DMS 273 treated with DMSO at 0.1 percent for 48 hours (cell line): ENCODE measurements around the gene RAB18.
"Not testable (repeated sequence)": the region's sequence is repeated elsewhere in the genome, so short reads cannot be mapped to it uniquely, and the experiment has no call there.

Experiments used
- DNase-seq: peaks from one replicate; lab custom pipeline; 2025; lab: John Stamatoyannopoulos, UW

Gene RAB18

DNA sequence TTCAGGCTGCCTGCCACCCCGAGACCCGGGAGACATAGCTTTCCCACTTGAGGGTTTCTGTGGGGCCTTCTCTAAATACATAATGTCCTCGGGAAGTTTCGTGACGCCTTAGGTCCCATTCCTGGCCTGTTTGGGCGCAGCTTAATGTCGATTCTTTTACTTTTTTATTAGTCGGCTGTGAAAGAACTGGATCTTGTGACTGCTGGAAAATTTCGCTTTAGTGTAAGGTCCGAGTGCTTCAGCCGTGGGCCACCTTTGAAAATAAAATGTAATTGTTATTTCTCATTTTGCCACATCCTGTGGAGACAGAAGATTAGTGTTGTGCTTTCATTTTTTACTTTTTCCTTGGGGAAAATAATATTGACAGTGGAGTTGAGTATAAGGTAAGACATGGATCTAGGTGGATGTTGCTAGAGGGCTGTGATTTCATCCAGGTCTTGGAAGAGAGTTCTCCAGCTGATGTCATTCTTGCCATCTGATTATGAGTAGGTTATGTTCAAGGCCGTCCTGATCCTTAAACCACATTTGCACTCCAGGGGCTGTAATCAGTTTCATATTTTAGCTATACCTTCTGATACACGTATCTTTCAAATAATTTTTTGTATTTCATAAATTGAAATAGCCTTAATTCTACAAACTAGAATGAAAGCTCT, 830 bp downstream of the RAB18 start:
- DNase-seq: no peak

DNA sequence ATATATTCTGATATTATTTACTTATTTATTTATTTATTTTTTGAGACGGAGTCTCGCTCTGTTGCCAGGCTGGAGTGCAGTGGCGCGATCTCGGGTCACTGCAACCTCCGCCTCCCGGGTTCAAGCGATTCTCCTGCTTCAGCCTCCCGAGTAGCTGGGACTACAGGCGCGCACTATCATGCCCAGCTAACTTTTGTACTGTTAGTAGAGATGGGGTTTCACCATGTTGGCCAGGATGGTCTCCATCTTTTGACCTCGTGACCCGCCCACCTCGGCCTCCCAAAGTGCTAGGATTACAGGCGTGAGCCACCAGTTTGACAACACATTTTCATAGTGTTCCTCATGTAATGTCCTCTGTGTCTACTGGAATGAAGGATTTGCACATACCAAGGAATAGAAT, 1.4 kb downstream of the RAB18 start:
- not testable (repeated sequence) for DNase-seq

DNA sequence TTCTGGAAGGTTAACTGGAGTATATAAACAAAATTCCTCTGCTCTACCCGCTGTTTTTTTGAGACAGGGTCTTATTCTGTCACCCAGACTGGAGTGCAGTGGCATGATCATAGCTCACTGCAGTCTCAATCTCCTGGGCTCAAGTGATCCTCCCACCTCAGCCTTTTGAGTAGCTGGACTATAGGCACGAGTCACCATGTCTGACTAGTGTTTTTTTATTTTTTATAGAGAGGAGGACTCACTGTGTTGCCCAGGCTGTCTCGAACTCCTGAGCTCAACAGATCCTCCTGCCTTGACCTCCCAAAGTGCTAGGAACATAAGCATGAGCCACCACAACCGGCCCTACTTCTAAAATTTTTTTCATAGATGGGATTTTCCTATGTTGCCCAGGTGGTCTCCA, 2.2 kb downstream of the RAB18 start:
- DNase-seq: no peak

DNA sequence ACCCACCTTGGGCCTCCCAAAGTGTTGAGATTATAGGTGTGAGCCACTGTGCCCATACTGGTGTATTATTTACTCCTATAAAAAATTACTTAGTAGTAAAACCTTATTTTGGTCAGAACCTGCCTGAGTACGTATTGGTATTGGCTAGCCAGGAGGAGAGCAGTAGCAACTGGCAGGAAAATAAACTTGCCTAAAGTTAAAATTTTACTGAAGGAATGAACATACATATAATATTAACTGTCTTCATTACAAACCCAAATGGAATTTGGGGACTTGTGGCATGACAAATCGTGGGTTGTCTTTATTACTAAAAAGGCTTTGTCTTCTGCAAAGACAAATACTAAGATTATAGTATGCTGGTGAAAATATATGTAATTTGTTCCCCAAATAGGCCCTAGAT, 8.4 kb downstream of the RAB18 start:
- no peak for DNase-seq

DNA sequence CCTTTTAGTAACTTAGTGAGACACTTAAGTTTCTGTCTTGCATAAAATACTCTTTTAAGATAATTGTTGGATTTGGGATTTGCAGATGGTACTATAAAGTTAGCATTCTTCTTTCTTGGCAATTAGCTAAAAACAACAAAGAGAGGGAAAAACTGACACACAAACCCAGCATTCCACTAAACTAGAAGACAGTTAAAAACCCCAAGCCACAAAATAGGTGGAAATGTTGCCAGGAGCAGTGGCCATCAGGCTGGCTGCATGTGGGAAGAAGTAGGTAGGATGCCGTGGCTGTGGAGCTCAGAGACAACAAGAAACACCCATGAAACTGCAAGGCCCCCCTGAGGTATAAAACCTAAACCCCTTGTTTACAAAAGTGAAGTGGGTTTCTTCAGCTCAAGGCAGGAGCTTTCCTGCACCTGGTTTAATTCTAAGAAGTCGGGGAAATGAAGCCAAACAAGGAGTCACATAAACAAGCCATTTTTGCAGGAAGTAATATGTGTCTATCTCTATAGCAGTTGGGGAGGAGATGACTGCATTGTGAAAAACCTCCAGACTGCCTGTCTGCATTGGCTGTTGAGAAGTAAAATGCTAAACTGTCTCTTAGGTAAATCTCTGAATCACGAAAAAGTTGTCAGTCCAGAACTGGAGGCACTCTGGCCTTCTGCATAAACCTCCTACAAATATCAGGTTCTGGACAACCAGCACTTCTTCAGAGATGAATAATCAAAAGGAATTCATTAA, 9.5 kb downstream of the RAB18 start:
- no peak for DNase-seq

DNA sequence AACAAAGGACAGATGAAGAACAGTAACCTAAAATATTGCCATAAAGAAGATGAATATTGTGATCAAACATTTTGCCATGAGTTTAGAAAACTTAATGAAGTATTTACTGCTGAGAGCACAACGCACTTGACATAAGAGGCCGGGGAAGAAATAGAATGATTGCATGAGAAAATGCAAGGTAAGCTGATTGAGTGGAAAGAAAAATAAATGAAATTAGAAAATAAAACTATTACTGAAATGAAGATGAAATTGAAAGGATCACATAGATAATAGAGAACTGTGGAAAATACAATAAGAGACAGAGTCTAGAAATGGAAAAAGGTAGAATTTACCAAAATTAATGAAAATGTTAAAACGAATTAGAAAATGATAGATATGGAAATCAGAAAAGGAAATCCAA, 10.1 kb downstream of the RAB18 start:
- no peak for DNase-seq

DNA sequence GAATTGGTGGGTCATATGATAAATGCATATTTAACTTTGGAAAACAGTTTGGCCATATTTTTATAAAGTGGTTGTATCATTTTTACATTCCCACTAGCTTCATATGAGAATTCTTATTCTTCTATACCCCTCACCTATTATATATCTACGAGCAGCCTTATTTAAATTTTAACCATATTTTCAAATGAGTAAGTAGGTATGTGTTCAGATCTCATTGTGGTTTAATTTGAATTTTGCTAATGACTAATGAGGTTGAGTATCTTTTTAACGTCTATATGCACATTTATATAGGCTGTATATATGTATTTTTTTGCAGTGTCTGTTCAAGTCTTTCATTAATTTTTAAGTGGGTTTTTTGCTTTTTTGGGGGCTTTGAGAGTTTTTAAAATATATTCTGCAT, 14.2 kb downstream of the RAB18 start:
- DNase-seq: no peak

DNA sequence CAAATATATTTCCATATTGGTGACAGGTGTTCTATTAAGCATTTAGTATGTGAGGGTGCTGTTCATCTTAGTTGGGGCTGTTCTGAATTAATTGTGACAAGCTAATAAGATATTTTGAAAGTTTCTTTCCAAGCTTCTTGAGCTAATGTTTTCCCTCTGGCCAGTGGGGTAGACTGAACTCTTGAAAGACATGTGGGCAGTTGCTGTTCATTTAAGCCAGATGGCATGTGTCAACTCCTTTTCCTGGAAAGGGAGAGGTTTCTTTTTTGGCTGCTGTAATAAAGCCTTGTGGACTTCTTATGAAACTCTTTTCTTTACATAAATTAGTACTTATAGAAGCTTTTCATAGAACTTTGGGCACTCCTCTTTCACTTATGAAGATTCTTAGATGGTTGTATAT, 21.7 kb downstream of the RAB18 start:
- peak; percentile 54 for DNase-seq

DNA sequence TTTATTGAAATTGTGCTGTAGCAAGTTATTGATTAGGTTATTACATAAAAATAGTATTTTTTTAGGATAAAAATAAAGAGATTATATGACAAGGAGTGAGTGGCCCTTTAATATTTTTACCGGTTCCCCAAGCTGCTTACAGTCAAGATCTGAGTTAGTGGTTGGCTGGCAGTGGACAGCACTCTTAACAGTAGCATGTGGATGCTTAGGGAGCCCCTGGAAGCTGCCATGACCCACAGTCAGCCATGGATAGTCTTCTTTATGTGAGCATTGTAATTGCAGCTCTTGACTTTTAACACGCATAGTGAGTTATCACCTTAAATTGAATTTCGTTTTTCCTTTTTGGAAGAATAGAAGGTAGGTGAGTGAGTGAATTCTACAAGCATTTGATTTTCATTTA, 22.1 kb downstream of the RAB18 start:
- DNase-seq: no peak

DNA sequence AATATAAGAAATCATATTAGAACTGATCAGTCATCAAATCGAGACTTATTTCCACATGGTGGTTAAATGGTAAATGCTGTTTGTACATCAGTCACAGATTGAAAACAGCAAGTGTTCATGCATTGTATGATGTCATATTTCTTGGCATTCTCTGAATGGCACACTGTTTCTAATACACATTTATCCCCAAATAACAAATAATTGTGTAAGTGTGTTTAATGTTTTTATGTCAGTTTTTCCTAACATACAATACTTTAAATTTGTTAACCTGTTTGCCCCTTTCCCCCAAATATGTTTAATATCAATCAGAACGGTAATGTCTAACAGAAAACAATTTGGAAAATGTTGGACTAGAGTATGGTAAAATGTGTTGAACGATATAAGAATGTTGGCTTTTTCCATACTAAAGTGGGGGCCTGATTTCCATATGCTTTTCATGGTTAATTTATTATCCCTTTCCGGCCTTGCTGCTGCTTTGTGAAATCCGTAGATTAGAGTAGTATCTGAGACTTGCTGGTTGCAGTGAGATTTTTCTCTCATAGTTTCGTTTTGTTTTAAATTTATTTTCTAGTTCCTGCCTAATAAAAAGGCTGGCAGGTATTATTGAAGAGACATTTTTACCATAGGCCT, 23.7 kb downstream of the RAB18 start:
- no peak for DNase-seq

DNA sequence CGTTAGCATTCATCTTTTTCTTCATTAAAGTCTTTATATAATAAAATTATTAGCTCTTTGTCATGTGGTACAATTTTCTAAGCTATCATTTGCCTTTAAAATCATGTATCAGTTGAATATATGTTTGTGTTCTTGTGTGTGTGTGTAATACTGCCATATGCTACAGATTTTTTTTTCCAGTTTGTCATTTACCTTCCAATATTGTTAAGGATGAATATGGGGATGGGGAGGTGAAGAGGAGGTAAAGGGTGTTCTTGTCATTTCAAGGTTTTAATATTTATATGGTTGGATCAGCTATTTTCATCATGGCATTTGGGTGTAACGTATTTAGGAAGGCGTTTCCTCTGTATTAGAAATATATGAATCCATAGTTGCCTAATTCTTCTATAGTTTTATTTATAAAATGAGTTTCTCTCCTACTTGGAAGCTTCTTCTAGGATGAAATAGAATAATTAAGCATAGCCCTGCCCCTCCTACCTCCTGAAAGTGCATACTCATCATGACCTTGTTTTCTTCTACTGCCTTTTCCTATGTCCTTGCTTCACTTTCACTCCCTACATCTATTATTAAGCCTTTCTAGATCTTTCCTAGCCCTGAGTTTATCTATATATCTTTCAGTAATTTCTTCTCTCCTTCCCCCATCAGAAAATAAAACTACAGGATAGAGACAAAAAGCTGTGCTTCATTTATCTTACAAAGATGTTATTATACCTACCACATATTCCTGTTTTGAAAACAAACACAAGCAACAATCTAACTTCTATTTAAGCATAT, 25.1 kb downstream of the RAB18 start:
- DNase-seq: no peak

DNA sequence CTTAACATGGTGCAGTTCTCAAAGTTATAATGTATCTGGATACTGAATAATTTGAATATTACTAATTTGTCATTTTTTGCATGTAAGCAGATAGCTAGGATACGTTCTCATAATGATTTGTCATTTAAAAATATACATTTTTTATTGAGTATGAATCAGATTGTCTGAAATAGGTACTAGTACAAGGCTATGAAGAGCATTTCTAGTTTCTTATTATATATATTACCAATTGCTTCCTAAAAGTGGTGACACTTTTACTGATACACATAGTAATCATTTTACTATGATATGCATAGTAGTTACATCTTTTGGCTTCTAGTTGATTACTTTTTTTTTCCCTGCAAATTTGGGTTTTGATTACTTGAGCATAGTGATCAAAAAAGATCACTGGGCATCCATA, 26.4 kb downstream of the RAB18 start:
- DNase-seq: no peak

DNA sequence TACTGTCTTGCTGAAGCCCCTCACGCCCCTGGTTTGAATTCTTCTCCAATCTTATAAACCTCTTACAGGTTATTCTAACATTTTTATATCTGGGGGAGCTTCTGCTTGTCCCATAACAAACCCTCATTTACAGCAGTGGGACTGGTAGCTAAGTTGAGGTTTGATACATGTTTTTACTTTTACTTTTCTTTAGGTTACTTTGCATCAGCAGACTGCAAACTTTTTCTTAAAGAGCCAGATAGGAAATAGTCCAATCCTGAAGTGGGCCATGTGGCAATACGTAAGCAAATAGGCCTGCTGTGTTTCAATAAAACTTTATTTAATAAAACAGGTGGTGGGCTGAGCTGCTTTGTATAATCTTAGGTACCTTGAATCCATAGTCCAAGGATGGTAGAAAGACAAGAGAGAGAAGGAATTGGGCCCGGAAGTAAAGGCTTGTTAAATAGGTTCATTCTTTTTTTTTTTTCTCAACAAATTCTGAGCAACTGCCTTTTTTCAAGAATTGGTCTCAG, 27.3 kb downstream of the RAB18 start:
- no peak for DNase-seq

DNA sequence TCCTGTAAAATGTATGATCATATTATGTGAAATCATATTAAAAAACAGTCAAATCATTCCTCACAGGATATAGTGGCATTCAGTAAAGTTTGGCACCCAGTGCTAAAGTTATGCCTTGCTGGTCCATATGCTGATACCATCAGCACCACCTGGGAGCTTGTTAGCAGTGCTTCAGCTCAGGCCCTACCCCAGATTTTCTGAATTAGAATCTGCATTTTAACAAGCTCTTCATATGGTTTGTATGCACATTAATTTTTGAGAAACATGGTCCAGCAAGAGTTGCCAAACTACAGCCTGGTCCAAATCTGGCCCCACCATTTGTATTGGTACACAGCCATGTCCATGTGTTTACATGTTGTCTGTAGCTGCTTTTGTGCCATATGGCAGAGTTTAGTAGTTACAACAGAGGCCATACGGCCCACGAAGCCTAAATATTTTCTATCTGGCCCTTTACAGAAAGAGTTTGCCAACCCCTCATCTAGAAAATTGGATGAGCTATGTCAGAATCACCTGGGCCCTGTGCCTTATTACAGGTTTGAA, 30.1 kb downstream of the RAB18 start:
- DNase-seq: peak; percentile 91

DNA sequence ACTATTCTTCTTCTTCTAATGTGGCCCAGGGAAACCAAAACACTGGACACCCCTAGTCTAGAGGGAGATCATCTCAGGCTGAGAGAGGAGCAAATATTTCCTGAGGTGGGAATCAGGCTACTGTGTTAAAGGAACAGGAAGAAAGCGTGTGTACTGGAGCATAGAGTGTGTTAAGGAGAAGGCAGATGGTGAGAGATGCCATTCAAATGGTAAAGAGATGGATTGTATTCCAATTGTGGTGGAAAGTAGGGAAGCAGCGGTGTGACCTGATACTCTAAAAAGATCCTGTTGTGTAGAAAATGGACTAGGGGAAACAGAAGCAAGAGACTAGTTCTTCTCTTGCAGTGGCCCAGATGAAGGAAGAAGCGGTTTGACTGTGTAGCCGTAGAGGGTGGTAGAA, 31.2 kb downstream of the RAB18 start:
- no peak for DNase-seq

DNA sequence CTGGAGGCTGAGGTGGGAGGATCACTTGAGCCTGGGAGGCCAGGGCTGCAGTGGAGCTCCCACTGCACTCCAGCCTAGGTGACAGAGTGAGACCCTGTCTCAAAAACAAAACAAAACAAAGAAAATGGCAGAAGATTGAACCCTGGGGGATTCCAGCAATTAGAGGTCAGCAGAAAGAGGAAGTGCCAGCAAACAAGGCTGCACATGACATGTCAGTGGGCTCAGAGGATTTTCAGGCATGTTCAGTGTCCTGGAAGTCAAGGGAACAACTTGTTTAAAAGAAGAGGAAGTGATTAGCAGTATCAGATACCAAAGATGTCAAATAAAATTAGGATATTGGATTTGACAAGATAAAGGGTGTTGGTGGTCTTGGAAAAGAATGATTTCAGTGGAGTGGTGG, 32.3 kb downstream of the RAB18 start:
- DNase-seq: no peak

DNA sequence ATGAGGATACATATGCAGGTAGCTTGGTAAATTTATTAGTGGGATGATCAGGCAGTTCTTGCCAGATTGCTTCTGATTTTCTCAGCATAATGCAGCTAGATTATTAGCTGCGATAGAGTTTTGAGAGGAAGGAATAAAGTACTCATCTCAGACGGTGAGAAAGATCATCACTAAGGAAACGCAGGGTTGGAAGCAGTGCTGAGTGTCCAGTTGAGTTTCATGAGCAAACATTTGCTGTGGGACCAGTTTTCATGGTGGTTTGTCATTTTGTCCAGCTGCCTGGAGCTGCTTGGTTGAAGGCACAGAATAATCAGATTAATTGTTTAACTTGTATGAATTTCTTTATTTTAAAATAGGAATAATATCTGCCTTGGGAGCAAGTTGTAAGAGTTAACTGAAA, 33.1 kb downstream of the RAB18 start:
- no peak for DNase-seq

DNA sequence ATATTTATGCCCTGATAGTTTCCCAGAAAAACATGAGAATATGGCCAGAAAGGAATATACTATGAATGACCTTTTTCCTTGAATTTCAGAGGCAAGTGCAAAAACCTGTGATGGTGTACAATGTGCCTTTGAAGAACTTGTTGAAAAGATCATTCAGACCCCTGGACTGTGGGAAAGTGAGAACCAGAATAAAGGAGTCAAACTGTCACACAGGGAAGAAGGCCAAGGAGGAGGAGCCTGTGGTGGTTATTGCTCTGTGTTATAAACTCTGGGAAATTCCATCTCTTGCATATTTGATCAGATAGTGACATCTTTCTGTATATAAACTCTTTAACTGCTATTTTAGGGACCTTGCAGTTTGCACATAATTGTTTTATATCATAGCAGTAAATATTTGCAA, 33.7 kb downstream of the RAB18 start:
- no peak for DNase-seq

DNA sequence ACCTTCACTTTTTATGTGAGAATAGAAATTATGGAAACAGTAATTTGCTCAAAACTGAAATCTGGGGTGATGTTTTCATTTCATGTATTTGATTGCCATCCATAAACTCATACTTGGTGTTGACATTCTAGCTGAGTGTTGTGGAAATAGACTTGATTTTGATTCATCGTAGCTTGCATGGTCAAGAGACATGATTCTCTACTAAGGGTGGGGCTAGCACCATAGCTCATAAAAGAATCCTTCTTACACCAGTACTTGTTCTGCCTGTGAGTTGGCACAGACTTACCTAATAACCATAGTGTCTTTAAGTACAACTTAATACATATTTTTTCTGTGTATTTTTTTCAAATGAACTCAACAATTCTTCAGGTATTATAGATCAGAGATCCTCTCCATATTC, 36.6 kb downstream of the RAB18 start:
- no peak for DNase-seq

DNA sequence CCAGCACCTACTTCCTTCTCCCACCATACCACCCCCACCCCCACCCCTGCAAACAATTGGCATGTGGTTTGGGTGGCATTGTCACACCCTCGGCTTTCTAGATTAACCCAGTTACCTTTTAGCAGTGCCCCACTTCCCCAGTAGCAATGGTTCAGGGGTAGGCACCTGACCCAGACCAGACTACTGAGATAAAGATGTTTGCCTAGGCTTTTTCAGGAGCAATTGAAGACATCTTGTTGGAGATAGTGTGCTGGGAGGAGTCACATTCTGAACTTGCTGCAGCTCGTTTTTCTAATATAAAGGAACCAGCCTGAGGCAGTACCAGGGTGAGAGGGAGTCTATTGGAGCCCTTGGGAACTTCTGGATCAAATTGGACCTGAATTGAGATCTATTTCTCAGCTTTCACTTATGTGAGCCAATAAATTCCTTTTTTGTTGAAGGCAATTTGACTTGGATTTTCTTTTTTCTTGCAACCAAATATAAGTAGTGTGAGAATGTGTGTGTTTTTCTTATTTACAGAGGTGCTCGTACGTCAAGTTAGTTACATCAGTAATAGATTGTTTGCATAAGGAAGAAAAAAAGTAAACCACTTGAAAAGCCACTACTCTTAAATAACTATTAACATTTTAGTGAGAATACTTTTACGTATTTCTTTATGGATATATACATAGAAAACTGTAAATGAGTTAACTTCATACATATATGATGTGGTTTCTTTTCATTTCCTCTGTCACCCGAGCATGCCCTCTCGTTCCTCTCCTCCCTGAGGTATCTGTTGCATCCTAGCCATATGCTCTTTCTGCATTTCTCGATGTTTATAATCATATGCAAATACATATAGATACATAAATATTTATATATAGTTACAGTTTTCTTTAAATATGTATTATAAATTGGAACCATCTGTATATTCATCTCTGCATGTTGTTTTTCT, 38.0 kb downstream of the RAB18 start:
- no peak for DNase-seq

DNA sequence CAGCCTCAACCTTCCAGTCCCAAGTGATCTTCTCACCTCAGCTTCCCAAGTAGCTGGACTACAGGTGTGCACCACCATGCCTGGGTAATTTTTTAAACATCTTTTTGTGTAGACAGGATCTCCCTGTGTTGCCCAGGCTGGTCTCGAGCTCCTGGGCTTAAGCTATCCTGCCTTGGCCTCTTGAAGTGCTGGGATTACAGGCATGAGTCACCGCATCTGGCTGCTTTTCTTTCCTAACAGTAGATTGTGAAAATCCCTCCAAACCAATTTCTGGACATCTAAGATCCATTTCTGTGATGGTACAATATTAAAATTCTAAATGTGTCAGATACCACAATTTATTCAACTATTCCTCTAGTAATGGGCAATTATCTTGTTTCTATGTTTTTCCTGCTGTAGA, 38.7 kb downstream of the RAB18 start:
- no peak for DNase-seq
